Measurements from ENCODE around the gene ARHGEF7.

GRCh38 chr13:111131611-111132010 lies 16.5 kb downstream of the ARHGEF7 start:
- TF ChIP-seq GATA3 (IDR thresholded peaks at IDR 0.05; ENCODE audit: low read depth, low read length): no peak
- TF ChIP-seq GATA2 (IDR thresholded peaks at IDR 0.05; ENCODE audit: low read depth, low read length): no peak

Measured in SH-SY5Y (cell line).